ENCODE data around the gene PUS10. TPM values are rescaled to one million over a fixed set of nuclear protein-coding genes. Genes with fewer than 3 reads are reported as not detected.
A peak's percentile ranks its signal among the peaks of the same experiment; 100 is the strongest.

PUS10 gene
- polyA plus RNA-seq, 3 donors: 2.0 to 3.0 (median 2.8) TPM

DNA sequence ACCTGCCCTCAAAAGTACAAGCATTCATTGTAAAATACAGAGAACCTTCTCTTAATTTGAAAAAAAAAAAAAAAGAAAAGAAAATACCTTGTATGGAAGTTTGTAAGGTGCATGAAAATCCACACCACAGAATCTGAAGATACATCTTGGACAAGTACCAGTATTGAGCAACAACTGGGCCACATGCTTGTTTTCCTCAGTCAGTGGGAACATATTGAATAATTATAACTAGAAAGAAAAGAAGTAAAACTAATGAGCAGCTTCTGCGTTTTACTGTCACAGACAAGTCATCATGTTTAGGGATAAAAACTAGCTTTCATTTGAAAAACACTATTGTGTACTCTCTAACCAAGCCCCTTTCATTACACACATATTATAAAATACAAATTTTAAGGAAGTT lies 6.4 kb downstream of the PUS10 start:
- H3K79me2 ChIP-seq (ENCODE audit: insufficient read depth, low read length): peaks cover 20% of the 10 kb centered on the region
- H3K4me3 Mint-ChIP-seq: no peak overlapping the region
- H3K4me1 ChIP-seq (ENCODE audit: control insufficient read depth in 1 of 2, insufficient read depth in 2 of 2, low read length in 2 of 2): peaks cover 41 to 48% of the 10 kb centered on the region in 2 donors
- no peak overlapping the region for H3K4me3 ChIP-seq (replicated peaks in 1 of 3; ENCODE audit: low read depth in 2 of 3, low read length in 3 of 3)
- H3K36me3 ChIP-seq (replicated peaks in 1 of 2; ENCODE audit: control insufficient read depth in 1 of 2, insufficient read depth in 2 of 2, low read length in 2 of 2): peaks cover 0 to 6% of the 10 kb centered on the region in 2 donors
- H3K9me3 Mint-ChIP-seq: no peaks in the 10 kb centered on the region
- no CpG with 5 or more reads among the region's 1 CpG for WGBS (ENCODE audit: insufficient coverage)
- TF ChIP-seq, protein P1, sequence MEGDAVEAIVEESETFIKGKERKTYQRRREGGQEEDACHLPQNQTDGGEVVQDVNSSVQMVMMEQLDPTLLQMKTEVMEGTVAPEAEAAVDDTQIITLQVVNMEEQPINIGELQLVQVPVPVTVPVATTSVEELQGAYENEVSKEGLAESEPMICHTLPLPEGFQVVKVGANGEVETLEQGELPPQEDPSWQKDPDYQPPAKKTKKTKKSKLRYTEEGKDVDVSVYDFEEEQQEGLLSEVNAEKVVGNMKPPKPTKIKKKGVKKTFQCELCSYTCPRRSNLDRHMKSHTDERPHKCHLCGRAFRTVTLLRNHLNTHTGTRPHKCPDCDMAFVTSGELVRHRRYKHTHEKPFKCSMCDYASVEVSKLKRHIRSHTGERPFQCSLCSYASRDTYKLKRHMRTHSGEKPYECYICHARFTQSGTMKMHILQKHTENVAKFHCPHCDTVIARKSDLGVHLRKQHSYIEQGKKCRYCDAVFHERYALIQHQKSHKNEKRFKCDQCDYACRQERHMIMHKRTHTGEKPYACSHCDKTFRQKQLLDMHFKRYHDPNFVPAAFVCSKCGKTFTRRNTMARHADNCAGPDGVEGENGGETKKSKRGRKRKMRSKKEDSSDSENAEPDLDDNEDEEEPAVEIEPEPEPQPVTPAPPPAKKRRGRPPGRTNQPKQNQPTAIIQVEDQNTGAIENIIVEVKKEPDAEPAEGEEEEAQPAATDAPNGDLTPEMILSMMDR (IDR thresholded peaks at IDR 0.05): no peak
- peaks cover 45% of the 10 kb centered on the region for H3K4me1 Mint-ChIP-seq
- no peak overlapping the region for H2AFZ ChIP-seq (ENCODE audit: insufficient read depth, low read depth, low read length, poor library complexity, severe bottlenecking)
- peak in 2 of 3 donors; percentile 37 to 51 for DNase-seq
- peaks cover 0 to 7% of the 10 kb centered on the region in 2 donors for H3K36me3 Mint-ChIP-seq
- no peaks in the 10 kb centered on the region for H4K20me1 ChIP-seq (ENCODE audit: insufficient read depth, low read length)
- H3K27ac Mint-ChIP-seq: peak overlapping the region; percentile 67 to 94 (median 88)
- H3K9ac ChIP-seq (ENCODE audit: insufficient read depth, low read length, poor library complexity, severe bottlenecking): no peak overlapping the region
- intact Hi-C loops (cut with micrococcal nuclease): loop anchor here in 1 of 2 donors (5.0 kb wide), 1 partner anchor 219 kb away; no protein-coding TSS in a partner anchor
- H3K9me3 ChIP-seq (replicated peaks in 1 of 2; ENCODE audit: control insufficient read depth in 1 of 2, insufficient read depth in 1 of 2, low read length in 2 of 2): no peaks in the 10 kb centered on the region
- peak overlapping the region; percentile 22 for H3K4me2 ChIP-seq (replicated peaks; ENCODE audit: extremely low read depth, low read length, poor library complexity, severe bottlenecking)
- H3K27me3 ChIP-seq (ENCODE audit: control insufficient read depth in 2 of 2, insufficient read depth in 2 of 2, low read length in 2 of 2): no peaks in the 10 kb centered on the region
- H3K27me3 Mint-ChIP-seq (ENCODE audit: low read depth in 3 of 3): no peaks in the 10 kb centered on the region
- peak overlapping the region in 1 of 2 donors; percentile 66 for H3K27ac ChIP-seq (ENCODE audit: low read depth in 1 of 2, low read length in 2 of 2)

DNA sequence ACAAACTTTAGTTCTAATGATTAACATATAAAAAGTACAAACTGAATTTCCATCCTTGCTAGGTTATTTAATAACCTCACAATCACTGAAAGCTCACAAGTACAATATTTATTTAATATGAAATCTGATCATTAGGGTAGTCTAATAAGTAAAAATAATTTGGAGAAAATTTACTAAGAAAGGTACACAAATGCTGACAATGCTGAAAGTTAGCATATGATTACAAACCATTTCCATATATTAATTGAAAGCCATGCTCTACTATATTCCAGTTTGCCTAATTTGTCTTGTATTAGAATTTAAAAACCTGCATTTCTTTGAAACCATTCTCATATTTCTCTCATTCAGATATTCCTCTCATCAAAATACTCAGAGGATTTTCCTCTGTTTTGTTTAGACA lies 8.7 kb downstream of the PUS10 start:
- no peak for DNase-seq
- H3K9me3 Mint-ChIP-seq: no peaks in the 10 kb centered on the region
- TF ChIP-seq, protein P1 (IDR thresholded peaks at IDR 0.05): no peak
- H3K27me3 Mint-ChIP-seq (ENCODE audit: low read depth in 3 of 3): no peaks in the 10 kb centered on the region
- no peak overlapping the region for H3K4me3 Mint-ChIP-seq
- Histone ChIP-seq H3K4me2 (replicated peaks; ENCODE audit: extremely low read depth, low read length, poor library complexity, severe bottlenecking) (no peak overlapping the region), H3K36me3 (replicated peaks in 1 of 2; ENCODE audit: control insufficient read depth in 1 of 2, insufficient read depth in 2 of 2, low read length in 2 of 2) (peaks cover 0 to 6% of the 10 kb centered on the region in 2 donors), H3K4me3 (replicated peaks in 1 of 3; ENCODE audit: low read depth in 2 of 3, low read length in 3 of 3) (no peak overlapping the region), H3K9ac (ENCODE audit: insufficient read depth, low read length, poor library complexity, severe bottlenecking) (no peak overlapping the region), H4K20me1 (ENCODE audit: insufficient read depth, low read length) (no peaks in the 10 kb centered on the region), H3K9me3 (replicated peaks in 1 of 2; ENCODE audit: control insufficient read depth in 1 of 2, insufficient read depth in 1 of 2, low read length in 2 of 2) (no peaks in the 10 kb centered on the region), H3K4me1 (ENCODE audit: control insufficient read depth in 1 of 2, insufficient read depth in 2 of 2, low read length in 2 of 2) (peaks cover 23 to 27% of the 10 kb centered on the region in 2 donors), H3K79me2 (ENCODE audit: insufficient read depth, low read length) (peaks cover 7% of the 10 kb centered on the region), H3K27ac (ENCODE audit: low read depth in 1 of 2, low read length in 2 of 2) (no peak overlapping the region), H3K27me3 (ENCODE audit: control insufficient read depth in 2 of 2, insufficient read depth in 2 of 2, low read length in 2 of 2) (no peaks in the 10 kb centered on the region), H2AFZ (ENCODE audit: insufficient read depth, low read depth, low read length, poor library complexity, severe bottlenecking) (no peak overlapping the region)
- H3K4me1 Mint-ChIP-seq: peaks cover 23% of the 10 kb centered on the region
- peaks cover 3 to 9% of the 10 kb centered on the region in 2 donors for H3K36me3 Mint-ChIP-seq
- H3K27ac Mint-ChIP-seq: no peak overlapping the region
- intact Hi-C loops (cut with micrococcal nuclease): no loop called here

All from CD14-positive monocyte (primary cell).